Measurements from ENCODE around the gene APOH. TPM values are rescaled to one million over a fixed set of nuclear protein-coding genes. Genes with fewer than 3 reads are reported as not detected.

The APOH gene
- total and polyA plus RNA-seq, 2 of the 8 experiments (the other 6 are each of a cell fraction or from before 2014, with no cell fraction given): not detected

DNA sequence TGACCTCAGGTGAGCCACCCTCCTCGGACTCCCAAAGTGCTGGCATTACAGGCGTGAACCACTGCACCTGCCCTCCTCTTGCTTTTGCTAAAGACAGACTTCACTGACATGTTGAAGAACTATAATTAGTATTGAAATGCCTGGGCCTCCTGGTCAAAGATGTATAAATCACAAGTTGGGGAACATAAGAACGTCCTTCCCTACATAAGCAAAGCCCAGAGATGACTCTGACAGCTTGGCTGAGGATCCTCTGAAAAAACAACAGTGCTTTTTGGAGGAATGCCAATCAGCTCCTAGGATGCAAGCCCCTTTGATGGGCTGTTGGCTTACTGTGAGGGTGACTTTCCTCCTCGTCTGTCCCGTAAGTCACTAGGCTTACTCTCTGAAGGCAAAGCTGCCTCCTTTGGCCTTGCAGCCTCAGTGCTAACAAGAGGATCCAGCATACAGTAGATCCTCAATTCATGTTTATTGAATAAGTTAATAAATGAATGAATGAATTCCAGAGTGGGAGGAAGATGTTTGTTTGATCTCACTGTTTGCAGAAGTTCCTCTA lies 6.3 kb downstream of the APOH start (continued):
- no peak for TF ChIP-seq CHD7 (IDR thresholded peaks at IDR 0.05; ENCODE audit: insufficient replicate concordance, low read length)
- no peak for TF ChIP-seq ZNF274 (IDR thresholded peaks at IDR 0.05; ENCODE audit: borderline replicate concordance, extremely low read depth, low read length)
- TF ChIP-seq, protein P1, sequence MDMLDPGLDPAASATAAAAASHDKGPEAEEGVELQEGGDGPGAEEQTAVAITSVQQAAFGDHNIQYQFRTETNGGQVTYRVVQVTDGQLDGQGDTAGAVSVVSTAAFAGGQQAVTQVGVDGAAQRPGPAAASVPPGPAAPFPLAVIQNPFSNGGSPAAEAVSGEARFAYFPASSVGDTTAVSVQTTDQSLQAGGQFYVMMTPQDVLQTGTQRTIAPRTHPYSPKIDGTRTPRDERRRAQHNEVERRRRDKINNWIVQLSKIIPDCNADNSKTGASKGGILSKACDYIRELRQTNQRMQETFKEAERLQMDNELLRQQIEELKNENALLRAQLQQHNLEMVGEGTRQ (IDR thresholded peaks at IDR 0.05; ENCODE audit: low read length): no peak
- no peak for TF ChIP-seq HDAC2 (IDR thresholded peaks at IDR 0.05; ENCODE audit: borderline replicate concordance in 1 of 2, low read depth in 2 of 2, low read length in 2 of 2)
- no peak for TF ChIP-seq TBP (IDR thresholded peaks at IDR 0.05; ENCODE audit: low read depth, low read length)
- TF ChIP-seq POLR2AphosphoS5 (IDR thresholded peaks at IDR 0.05; ENCODE audit: low read depth, low read length): no peak
- no peak for TF ChIP-seq SAP30 (IDR thresholded peaks at IDR 0.05; ENCODE audit: insufficient read depth, insufficient replicate concordance, low read length)
- no peak for TF ChIP-seq FOSL1 (IDR thresholded peaks at IDR 0.05; ENCODE audit: insufficient read depth, low read depth, low read length)
- no peak for TF ChIP-seq KDM1A (IDR thresholded peaks at IDR 0.05; ENCODE audit: borderline replicate concordance, low read length)
- no peak for TF ChIP-seq TAF1 (IDR thresholded peaks at IDR 0.05; ENCODE audit: low read depth, low read length)

Measured in H1 (cell line).